ENCODE measurements around the gene ADGRG6.
"Not testable (repeated sequence)": the region's sequence is repeated elsewhere in the genome, so short reads cannot be mapped to it uniquely, and the experiment has no call there.

Gene ADGRG6

GRCh38 chr6:142279350-142280180 lies 22.2 kb upstream of the ADGRG6 start:
- H3K4me1 ChIP-seq = peaks cover 16% of the 10 kb centered on the region
- no peaks in the 10 kb centered on the region for H3K27me3 ChIP-seq (ENCODE audit: low read depth)
- in situ Hi-C loops (cut with MboI; ENCODE audit: low sequenced_read_pairs) = no loop called here
- DNase-seq (ENCODE audit: low spot score in 2 of 2) = peak in 1 of 2 experiments; percentile 55
- no peak overlapping the region for H3K4me3 ChIP-seq
- H3K9me3 ChIP-seq = no peaks in the 10 kb centered on the region
- no peaks in the 10 kb centered on the region for H3K36me3 ChIP-seq (replicated peaks)

DNA sequence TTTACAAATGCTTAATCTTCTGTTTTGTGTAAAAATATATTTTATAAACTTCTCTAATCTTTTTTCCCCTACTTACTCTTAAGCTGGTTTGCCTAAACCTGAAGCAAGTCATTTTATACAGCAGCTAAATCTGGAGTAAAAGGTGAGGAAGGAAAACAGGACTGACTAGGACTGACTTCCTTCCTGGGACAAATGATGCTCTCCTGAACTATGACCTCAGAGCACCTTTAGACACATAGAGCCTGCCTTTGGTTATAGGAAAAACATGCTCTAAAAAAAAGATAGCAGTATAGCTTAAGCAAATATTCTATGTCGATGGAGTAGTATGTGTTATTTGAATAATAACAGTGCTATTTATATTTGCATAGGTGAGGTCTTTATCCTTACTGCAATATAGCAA lies 21.5 kb upstream of the ADGRG6 start:
- Histone ChIP-seq H3K4me1 (peaks cover 16% of the 10 kb centered on the region), H3K4me3 (no peak overlapping the region), H3K36me3 (replicated peaks) (no peaks in the 10 kb centered on the region), H3K27me3 (ENCODE audit: low read depth) (no peaks in the 10 kb centered on the region), H3K9me3 (no peaks in the 10 kb centered on the region)
- in situ Hi-C loops (cut with MboI; ENCODE audit: low sequenced_read_pairs) = no loop called here
- no peak for DNase-seq (ENCODE audit: low spot score in 2 of 2)

DNA sequence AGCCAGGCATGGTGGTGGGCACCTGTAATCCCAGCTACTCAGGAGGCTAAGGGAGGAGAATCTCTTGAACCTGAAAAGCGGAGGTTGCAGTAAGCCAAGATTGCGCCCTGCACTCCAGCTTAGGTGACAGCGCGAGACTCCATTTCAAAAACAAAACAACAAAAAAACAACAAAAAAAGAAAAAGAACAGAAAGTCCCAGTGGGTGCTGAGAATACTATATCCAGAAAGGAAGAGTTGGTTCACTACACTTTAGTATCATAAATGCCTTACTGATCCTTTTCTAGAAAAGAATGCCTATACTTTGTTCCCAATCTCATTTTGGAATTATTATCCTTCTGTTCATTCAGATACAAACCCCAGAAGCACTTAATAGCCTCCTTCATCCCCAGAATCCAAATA lies 20.9 kb upstream of the ADGRG6 start:
- Histone ChIP-seq H3K9me3 (no peaks in the 10 kb centered on the region), H3K27me3 (ENCODE audit: low read depth) (no peaks in the 10 kb centered on the region), H3K4me3 (no peak overlapping the region), H3K4me1 (peaks cover 16% of the 10 kb centered on the region), H3K36me3 (replicated peaks) (no peaks in the 10 kb centered on the region)
- in situ Hi-C loops (cut with MboI; ENCODE audit: low sequenced_read_pairs) = no loop called here
- DNase-seq (ENCODE audit: low spot score in 2 of 2) = no peak

DNA sequence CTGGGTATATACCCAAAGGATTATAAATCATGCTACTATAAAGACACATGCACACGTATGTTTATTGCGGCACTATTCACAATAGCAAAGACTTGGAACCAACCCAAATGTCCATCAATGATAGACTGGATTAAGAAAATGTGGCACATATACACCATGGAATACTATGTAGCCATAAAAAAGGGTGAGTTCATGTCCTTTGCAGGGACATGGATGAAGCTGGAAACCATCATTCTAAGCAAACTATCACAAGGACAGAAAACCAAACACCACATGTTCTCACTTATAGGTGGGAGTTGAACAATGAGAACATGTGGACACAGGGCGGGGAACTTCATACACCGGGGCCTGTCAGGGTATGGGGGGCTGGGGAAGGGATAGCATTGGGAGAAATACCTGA lies 18.7 kb upstream of the ADGRG6 start:
- H3K27me3 ChIP-seq (ENCODE audit: low read depth); H3K36me3 ChIP-seq (replicated peaks); in situ Hi-C loops (cut with MboI; ENCODE audit: low sequenced_read_pairs); DNase-seq (ENCODE audit: low spot score in 2 of 2); H3K9me3 ChIP-seq; H3K4me3 ChIP-seq: not testable (repeated sequence)
- peaks cover 16% of the 10 kb centered on the region for H3K4me1 ChIP-seq

DNA sequence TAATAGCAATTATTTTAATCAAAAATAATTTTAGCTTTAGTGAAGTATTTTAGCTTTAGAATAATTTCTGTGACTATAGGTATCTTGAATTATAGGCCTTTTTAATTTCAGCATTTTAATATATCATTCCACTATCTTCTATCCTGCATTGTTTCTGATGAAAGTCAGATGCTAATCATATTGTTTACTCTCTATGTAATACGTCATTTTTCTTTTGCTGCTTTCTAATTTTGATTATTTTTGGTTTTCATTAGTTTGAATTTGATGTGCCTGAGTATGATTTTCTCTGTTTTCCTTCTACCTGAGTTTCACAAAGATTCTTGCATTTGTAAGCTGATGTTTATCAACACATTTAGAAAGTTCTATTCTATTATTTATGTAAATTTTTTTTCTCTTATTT lies 17.4 kb upstream of the ADGRG6 start:
- in situ Hi-C loops (cut with MboI; ENCODE audit: low sequenced_read_pairs) = no loop called here

DNA sequence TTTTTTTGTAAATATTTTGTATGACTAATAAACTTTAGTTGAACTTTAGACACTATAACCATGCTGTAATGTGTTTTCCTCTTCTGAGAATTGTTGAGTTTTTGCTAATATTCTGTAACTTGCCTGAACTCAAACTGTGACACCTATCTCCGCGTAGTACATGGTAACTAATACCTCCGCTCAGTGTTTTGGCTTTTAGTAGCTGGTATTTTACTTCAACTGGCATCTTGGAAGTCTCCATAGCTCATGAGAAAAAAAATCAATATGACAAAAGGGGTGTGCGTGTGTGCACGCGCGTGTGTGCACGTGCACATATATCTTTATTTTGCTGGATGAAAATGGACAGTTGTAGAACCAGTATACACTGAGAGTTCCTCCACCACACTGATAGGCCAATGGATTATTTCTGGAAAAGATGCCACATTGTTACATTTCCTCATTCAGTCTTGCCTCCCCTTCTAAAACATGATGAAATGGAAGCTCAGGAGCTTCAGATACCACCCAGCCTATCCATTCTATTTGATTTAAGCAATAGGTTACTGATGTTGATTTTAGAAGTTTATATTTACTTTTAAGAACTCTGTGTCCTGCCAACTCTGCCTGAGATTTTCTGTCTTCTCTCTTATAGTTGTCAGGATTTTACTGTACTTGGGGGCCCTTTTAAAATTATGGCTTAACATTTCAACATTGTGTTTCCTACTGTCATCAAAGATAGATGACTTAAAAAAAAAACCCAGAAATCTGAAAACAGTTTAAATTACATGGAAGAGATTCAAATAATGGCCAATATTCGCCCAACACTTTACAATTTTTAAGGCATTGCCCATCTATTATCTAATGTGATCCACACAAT lies 16.3 kb upstream of the ADGRG6 start:
- Histone ChIP-seq H3K4me3 (no peak overlapping the region), H3K36me3 (replicated peaks) (no peaks in the 10 kb centered on the region), H3K27me3 (ENCODE audit: low read depth) (no peaks in the 10 kb centered on the region), H3K9me3 (no peaks in the 10 kb centered on the region), H3K4me1 (no peaks in the 10 kb centered on the region)
- DNase-seq (ENCODE audit: low spot score in 2 of 2) = no peak
- in situ Hi-C loops (cut with MboI; ENCODE audit: low sequenced_read_pairs) = no loop called here

More for the DNA sequence above, 17.4 kb upstream of the ADGRG6 start:
- no peak overlapping the region for H3K4me3 ChIP-seq
- DNase-seq (ENCODE audit: low spot score in 2 of 2) = no peak
- H3K4me1 ChIP-seq = peaks cover 7% of the 10 kb centered on the region
- no peaks in the 10 kb centered on the region for H3K27me3 ChIP-seq (ENCODE audit: low read depth)
- no peaks in the 10 kb centered on the region for H3K36me3 ChIP-seq (replicated peaks)
- H3K9me3 ChIP-seq = no peaks in the 10 kb centered on the region

DNA sequence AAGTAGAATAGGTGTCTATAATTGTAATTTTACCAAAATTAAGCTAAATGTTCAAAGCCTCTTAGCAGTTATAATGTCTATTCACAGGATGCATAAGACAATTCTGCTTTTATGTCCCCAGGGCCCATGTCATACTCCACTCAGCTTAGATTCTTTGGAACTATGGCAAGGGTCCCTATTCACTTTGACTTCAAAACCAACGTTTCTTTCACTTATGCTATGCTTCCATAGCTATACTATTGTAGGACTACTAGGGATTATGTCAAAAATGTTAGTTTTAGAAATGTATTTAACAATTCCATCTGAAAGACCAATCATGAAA lies 15.8 kb upstream of the ADGRG6 start:
- Histone ChIP-seq H3K9me3 (no peaks in the 10 kb centered on the region), H3K4me3 (no peak overlapping the region), H3K27me3 (ENCODE audit: low read depth) (no peaks in the 10 kb centered on the region), H3K36me3 (replicated peaks) (no peaks in the 10 kb centered on the region), H3K4me1 (no peaks in the 10 kb centered on the region)
- in situ Hi-C loops (cut with MboI; ENCODE audit: low sequenced_read_pairs) = no loop called here
- DNase-seq (ENCODE audit: low spot score in 2 of 2) = no peak

GRCh38 chr6:142289687-142290086 lies 12.1 kb upstream of the ADGRG6 start:
- H3K36me3 ChIP-seq (replicated peaks) = no peaks in the 10 kb centered on the region
- DNase-seq (ENCODE audit: low spot score in 2 of 2) = no peak
- in situ Hi-C loops (cut with MboI; ENCODE audit: low sequenced_read_pairs) = no loop called here
- H3K4me1 ChIP-seq = no peaks in the 10 kb centered on the region
- H3K4me3 ChIP-seq = no peak overlapping the region
- H3K27me3 ChIP-seq (ENCODE audit: low read depth) = no peaks in the 10 kb centered on the region
- H3K9me3 ChIP-seq = no peaks in the 10 kb centered on the region

DNA sequence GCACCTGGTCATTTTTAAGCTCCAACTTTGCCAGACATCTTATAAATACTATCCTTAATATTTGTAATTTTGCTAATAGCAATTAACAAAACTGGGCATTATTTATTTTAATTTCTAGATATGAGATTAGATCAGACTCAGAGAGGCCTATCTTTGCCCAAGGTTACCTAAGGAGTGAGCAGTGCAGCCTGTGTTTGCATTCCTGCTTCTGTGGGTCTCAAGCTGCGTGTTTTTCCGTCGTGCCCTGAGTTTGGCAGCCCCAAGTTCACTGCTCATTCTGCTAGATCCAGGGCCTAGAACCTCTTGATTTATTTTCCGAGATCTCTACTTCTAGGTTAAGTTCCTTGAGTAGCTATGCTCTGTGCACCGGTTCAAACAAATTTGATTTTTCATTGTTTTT lies 11.0 kb upstream of the ADGRG6 start:
- no peaks in the 10 kb centered on the region for H3K9me3 ChIP-seq
- no peaks in the 10 kb centered on the region for H3K27me3 ChIP-seq (ENCODE audit: low read depth)
- H3K4me3 ChIP-seq = no peak overlapping the region
- no peaks in the 10 kb centered on the region for H3K36me3 ChIP-seq (replicated peaks)
- in situ Hi-C loops (cut with MboI; ENCODE audit: low sequenced_read_pairs) = no loop called here
- DNase-seq (ENCODE audit: low spot score in 2 of 2) = no peak
- no peaks in the 10 kb centered on the region for H3K4me1 ChIP-seq

GRCh38 chr6:142291512-142291911 lies 10.3 kb upstream of the ADGRG6 start:
- in situ Hi-C loops (cut with MboI; ENCODE audit: low sequenced_read_pairs) = no loop called here
- no peak for DNase-seq (ENCODE audit: low spot score in 2 of 2)
- no peaks in the 10 kb centered on the region for H3K9me3 ChIP-seq
- no peaks in the 10 kb centered on the region for H3K4me1 ChIP-seq
- no peak overlapping the region for H3K4me3 ChIP-seq
- H3K27me3 ChIP-seq (ENCODE audit: low read depth) = no peaks in the 10 kb centered on the region
- H3K36me3 ChIP-seq (replicated peaks) = no peaks in the 10 kb centered on the region

DNA sequence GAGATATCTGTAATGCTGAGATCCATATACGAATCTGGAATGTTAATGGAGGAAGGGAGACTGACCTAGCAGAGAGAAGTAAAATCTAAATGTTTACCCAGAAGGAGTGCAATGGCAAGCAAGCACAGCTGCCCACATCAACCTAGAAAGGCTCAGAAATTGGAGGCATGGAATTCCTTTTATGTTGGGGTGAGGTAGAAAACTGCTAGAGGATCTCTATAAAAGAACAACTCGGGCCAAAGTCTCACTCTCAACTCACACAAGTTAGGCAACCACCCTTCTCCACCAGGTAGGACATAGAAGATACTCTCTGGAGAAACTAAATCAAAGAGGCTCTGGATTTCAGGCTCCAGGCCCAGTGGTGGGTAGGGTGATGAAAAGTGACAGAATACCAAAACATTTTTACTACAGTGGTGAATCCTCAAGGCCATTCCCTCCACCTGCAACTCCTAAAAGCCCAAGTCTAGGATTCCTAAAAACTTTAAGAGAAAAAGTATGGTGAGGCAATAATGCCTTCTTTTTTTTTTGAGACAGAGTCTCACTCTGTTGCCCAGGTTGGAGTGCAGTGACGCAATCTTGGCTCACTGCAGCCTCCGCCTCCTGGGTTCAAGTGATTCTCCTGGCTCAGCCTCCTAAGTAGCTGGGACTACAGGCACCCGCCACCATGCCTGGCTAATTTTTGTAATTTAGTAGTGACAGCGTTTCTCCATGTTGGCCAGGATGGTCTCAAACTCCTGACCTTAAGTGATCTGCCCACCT lies 9.5 kb upstream of the ADGRG6 start:
- Histone ChIP-seq H3K4me1 (peaks cover 3% of the 10 kb centered on the region), H3K36me3 (replicated peaks) (no peaks in the 10 kb centered on the region), H3K4me3 (no peak overlapping the region), H3K9me3 (no peaks in the 10 kb centered on the region), H3K27me3 (ENCODE audit: low read depth) (no peaks in the 10 kb centered on the region)
- no peak for DNase-seq (ENCODE audit: low spot score in 2 of 2)
- in situ Hi-C loops (cut with MboI; ENCODE audit: low sequenced_read_pairs) = no loop called here

GRCh38 chr6:142293121-142293520 lies 8.7 kb upstream of the ADGRG6 start:
- no peak overlapping the region for H3K4me3 ChIP-seq
- in situ Hi-C loops (cut with MboI; ENCODE audit: low sequenced_read_pairs) = no loop called here
- no peaks in the 10 kb centered on the region for H3K9me3 ChIP-seq
- no peaks in the 10 kb centered on the region for H3K36me3 ChIP-seq (replicated peaks)
- H3K27me3 ChIP-seq (ENCODE audit: low read depth) = no peaks in the 10 kb centered on the region
- H3K4me1 ChIP-seq = peaks cover 9% of the 10 kb centered on the region
- DNase-seq (ENCODE audit: low spot score in 2 of 2) = no peak

- H3K4me1 ChIP-seq = peaks cover 9% of the 10 kb centered on the region
- no peaks in the 10 kb centered on the region for H3K36me3 ChIP-seq (replicated peaks)
- DNase-seq (ENCODE audit: low spot score in 2 of 2) = no peak
- H3K27me3 ChIP-seq (ENCODE audit: low read depth) = no peaks in the 10 kb centered on the region
- no peaks in the 10 kb centered on the region for H3K9me3 ChIP-seq
- in situ Hi-C loops (cut with MboI; ENCODE audit: low sequenced_read_pairs) = no loop called here
- no peak overlapping the region for H3K4me3 ChIP-seq
These were observed 7.1 kb upstream of the ADGRG6 start for GRCh38 chr6:142294679-142295078.

Data from HAP-1 (cell line).